Measurements from ENCODE around the gene PKIB. TPM values are rescaled to one million over a fixed set of nuclear protein-coding genes. Genes with fewer than 3 reads are reported as not detected.
"Not testable (repeated sequence)": the region's sequence is repeated elsewhere in the genome, so short reads cannot be mapped to it uniquely, and the experiment has no call there.

Gene PKIB
- 4.4 TPM for total RNA-seq

GRCh38 chr6:122609881-122610689, at the start of gene PKIB:
Gene PKIB, plus strand, starts transcription at chr6:122610405. Its CDS starts 107,390 bp downstream, at chr6:122717795.
- peak; percentile 18 for DNase-seq

- no peak for DNase-seq
Observed at GRCh38 chr6:122563364-122564052, 46.7 kb upstream of the PKIB start.

GRCh38 chr6:122564230-122564629, 46.0 kb upstream of the PKIB start:
- no peak for DNase-seq

- DNase-seq, result no peak
Observed at GRCh38 chr6:122565708-122566107, 44.5 kb upstream of the PKIB start.

- no peak for DNase-seq
Observed at GRCh38 chr6:122567034-122567433, 43.2 kb upstream of the PKIB start.

GRCh38 chr6:122568350-122568749, 41.9 kb upstream of the PKIB start:
- DNase-seq, result no peak

GRCh38 chr6:122568797-122569221, 41.4 kb upstream of the PKIB start:
- no peak for DNase-seq

GRCh38 chr6:122569230-122569771, 40.9 kb upstream of the PKIB start:
- DNase-seq, result no peak

GRCh38 chr6:122571888-122572287, 38.3 kb upstream of the PKIB start:
- DNase-seq, result no peak

GRCh38 chr6:122576888-122577287, 33.3 kb upstream of the PKIB start:
- DNase-seq, result no peak

GRCh38 chr6:122578961-122579360, 31.2 kb upstream of the PKIB start:
- no peak for DNase-seq

GRCh38 chr6:122580737-122581136, 29.5 kb upstream of the PKIB start:
- no peak for DNase-seq

- no peak for DNase-seq
Observed at GRCh38 chr6:122589115-122589514, 21.1 kb upstream of the PKIB start.

GRCh38 chr6:122598295-122598694, 11.9 kb upstream of the PKIB start:
- not testable (repeated sequence) for DNase-seq

- DNase-seq, result no peak
Observed at GRCh38 chr6:122604676-122605075, 5.5 kb upstream of the PKIB start.

GRCh38 chr6:122610690-122611455, 668 bp downstream of the PKIB start:
- no peak for DNase-seq

- no peak for DNase-seq
Observed at GRCh38 chr6:122612838-122613237, 2.6 kb downstream of the PKIB start.

- no peak for DNase-seq
Observed at GRCh38 chr6:122614303-122614702, 4.1 kb downstream of the PKIB start.

- no peak for DNase-seq
Observed at GRCh38 chr6:122615409-122615808, 5.2 kb downstream of the PKIB start.

GRCh38 chr6:122616877-122617276, 6.7 kb downstream of the PKIB start:
- no peak for DNase-seq

GRCh38 chr6:122619309-122619708, 9.1 kb downstream of the PKIB start:
- DNase-seq, result no peak

- DNase-seq, result no peak
Observed at GRCh38 chr6:122620428-122620827, 10.2 kb downstream of the PKIB start.

GRCh38 chr6:122620902-122621301, 10.7 kb downstream of the PKIB start:
- no peak for DNase-seq

All from skin of body (tissue), 2 donors.